A549 (cell line): ENCODE results near the gene FOLR2.
A peak's percentile ranks its signal among the peaks of the same experiment; 100 is the strongest.

ENCODE experiments used
- CEBPB ChIP-seq, 2 experiments: fragments of >200 bp in 1 of 2; sonication (Bioruptor Twin) in 1 of 2; formaldehyde crosslinking in 1 of 2; IDR thresholded peaks; 2 replicates each; pipeline ENCODE4 v1.6.1; 2012 to 2016
- CHD2 ChIP-seq: fragments of 150-350 bp; IDR thresholded peaks from 2 replicates; pipeline ENCODE4 v1.6.1; 2014; ENCODE audit warnings: low read length; ENCODE audit not compliant: partially characterized antibody
- EP300 ChIP-seq, 2 experiments: fragments of >200 bp; sonication (Bioruptor Twin); formaldehyde crosslinking; IDR thresholded peaks; 2 replicates in 1 of 2; 3 replicates in 1 of 2; pipeline ENCODE4 v1.6.1; 2016 to 2017
- FOXS1 ChIP-seq: fragments of 250-450 bp; sonication (Bioruptor Pico); IDR thresholded peaks from 2 replicates; pipeline ENCODE4 v1.5.0; 2020; ENCODE audit warnings: mild to moderate bottlenecking, moderate library complexity
- NR3C1 ChIP-seq: fragments of >200 bp; sonication (Bioruptor Twin); formaldehyde crosslinking; IDR thresholded peaks from 3 replicates; pipeline ENCODE4 v1.6.1; 2017
- POLR2A ChIP-seq: IDR thresholded peaks from 2 replicates; pipeline ENCODE4 v1.6.1; 2012; ENCODE audit warnings: mild to moderate bottlenecking, low read length
- RAD21 ChIP-seq, 2 experiments: fragments of >200 bp in 1 of 2; sonication (Bioruptor Twin) in 1 of 2; formaldehyde crosslinking in 1 of 2; IDR thresholded peaks in 1 of 2; conservative IDR thresholded peaks in 1 of 2; 2 replicates in 1 of 2; 3 replicates in 1 of 2; pipeline ENCODE4 v1.6.1; 2012 to 2018; ENCODE audit warnings: inconsistent platforms in 1 of 2
- RARB ChIP-seq: fragments of 250-450 bp; sonication (Bioruptor Pico); IDR thresholded peaks from 2 replicates; pipeline ENCODE4 v1.8.0; 2021; ENCODE audit warnings: mild to moderate bottlenecking, moderate library complexity
- RFX5 ChIP-seq: fragments of 450-650 bp; IDR thresholded peaks from 2 replicates; pipeline ENCODE4 v1.7.1; 2014; ENCODE audit warnings: antibody characterized with exemption, mild to moderate bottlenecking, moderate library complexity
- RNF2 ChIP-seq: fragments of 200-600 bp; sonication (generic); IDR thresholded peaks from 2 replicates; pipeline ENCODE4 v1.6.1; 2016; ENCODE audit warnings: low read depth, mild to moderate bottlenecking, antibody characterized with exemption, moderate library complexity, borderline replicate concordance
- TF ChIP-seq, protein P1 (sequence below): fragments of 200-600 bp; sonication (generic); IDR thresholded peaks from 2 replicates; pipeline ENCODE4 v1.6.1; 2016; ENCODE audit warnings: antibody characterized with exemption, mild to moderate bottlenecking, moderate library complexity
- TF ChIP-seq, protein P2 (sequence below): fragments of >200 bp; sonication (Bioruptor Twin); formaldehyde crosslinking; IDR thresholded peaks from 3 replicates; pipeline ENCODE4 v1.5.1; 2016
- TF ChIP-seq, protein P3 (sequence below): fragments of >200 bp; sonication (Bioruptor Twin); formaldehyde crosslinking; IDR thresholded peaks from 2 replicates; pipeline ENCODE4 v1.6.1; 2016
- TF ChIP-seq, protein P4 (sequence below): IDR thresholded peaks from 2 replicates; pipeline ENCODE4 v1.6.1; 2012

DNA sequence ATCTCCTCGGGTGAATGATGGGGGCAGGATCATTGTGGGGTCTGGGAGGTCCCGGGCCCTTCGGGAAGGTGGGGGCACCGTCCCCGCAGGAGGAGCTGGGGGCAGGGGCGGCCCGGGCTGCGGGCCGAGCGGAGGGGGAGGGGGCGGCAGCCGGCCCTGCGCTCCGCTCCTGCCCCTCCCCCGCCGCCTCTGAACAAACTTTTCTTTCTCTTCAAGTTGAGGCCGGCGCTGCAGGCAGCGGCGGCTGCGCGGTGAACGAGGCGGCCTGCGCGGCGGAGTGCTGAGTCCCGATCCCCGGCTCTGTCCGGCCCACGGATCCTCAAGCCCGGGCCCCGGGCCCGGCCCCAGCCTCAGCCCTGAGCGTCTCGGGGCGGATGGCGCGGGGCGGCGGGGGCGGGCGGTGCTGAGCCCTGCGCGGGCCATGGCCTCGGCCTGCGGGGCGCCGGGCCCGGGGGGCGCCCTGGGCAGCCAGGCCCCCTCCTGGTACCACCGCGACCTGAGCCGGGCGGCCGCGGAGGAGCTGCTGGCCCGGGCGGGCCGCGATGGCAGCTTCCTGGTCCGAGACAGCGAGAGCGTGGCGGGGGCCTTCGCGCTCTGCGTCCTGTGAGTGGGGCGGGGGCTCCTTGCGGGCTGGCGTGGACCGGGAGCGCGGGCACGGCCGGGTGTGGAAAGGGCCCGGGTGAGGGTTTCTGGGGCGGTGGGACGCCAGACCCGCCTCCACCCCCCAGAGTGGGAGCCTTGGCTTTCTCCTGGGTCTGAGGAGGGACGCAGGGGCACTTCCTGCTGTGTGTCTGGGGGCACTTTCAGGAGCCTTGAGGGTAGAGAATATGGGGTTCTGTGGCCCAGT lies 8.2 kb downstream of the FOLR2 start, which contains the start of gene INPPL1:
- TF ChIP-seq, protein P1, sequence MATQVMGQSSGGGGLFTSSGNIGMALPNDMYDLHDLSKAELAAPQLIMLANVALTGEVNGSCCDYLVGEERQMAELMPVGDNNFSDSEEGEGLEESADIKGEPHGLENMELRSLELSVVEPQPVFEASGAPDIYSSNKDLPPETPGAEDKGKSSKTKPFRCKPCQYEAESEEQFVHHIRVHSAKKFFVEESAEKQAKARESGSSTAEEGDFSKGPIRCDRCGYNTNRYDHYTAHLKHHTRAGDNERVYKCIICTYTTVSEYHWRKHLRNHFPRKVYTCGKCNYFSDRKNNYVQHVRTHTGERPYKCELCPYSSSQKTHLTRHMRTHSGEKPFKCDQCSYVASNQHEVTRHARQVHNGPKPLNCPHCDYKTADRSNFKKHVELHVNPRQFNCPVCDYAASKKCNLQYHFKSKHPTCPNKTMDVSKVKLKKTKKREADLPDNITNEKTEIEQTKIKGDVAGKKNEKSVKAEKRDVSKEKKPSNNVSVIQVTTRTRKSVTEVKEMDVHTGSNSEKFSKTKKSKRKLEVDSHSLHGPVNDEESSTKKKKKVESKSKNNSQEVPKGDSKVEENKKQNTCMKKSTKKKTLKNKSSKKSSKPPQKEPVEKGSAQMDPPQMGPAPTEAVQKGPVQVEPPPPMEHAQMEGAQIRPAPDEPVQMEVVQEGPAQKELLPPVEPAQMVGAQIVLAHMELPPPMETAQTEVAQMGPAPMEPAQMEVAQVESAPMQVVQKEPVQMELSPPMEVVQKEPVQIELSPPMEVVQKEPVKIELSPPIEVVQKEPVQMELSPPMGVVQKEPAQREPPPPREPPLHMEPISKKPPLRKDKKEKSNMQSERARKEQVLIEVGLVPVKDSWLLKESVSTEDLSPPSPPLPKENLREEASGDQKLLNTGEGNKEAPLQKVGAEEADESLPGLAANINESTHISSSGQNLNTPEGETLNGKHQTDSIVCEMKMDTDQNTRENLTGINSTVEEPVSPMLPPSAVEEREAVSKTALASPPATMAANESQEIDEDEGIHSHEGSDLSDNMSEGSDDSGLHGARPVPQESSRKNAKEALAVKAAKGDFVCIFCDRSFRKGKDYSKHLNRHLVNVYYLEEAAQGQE = no peak
- TF ChIP-seq, protein P2, sequence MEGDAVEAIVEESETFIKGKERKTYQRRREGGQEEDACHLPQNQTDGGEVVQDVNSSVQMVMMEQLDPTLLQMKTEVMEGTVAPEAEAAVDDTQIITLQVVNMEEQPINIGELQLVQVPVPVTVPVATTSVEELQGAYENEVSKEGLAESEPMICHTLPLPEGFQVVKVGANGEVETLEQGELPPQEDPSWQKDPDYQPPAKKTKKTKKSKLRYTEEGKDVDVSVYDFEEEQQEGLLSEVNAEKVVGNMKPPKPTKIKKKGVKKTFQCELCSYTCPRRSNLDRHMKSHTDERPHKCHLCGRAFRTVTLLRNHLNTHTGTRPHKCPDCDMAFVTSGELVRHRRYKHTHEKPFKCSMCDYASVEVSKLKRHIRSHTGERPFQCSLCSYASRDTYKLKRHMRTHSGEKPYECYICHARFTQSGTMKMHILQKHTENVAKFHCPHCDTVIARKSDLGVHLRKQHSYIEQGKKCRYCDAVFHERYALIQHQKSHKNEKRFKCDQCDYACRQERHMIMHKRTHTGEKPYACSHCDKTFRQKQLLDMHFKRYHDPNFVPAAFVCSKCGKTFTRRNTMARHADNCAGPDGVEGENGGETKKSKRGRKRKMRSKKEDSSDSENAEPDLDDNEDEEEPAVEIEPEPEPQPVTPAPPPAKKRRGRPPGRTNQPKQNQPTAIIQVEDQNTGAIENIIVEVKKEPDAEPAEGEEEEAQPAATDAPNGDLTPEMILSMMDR = no peak
- TF ChIP-seq CEBPB (IDR thresholded peaks at IDR 0.05) (no peak), RNF2 (no peak), POLR2A (0 out of 2 replicates have a peak, but pooled peaks have one; percentile 17), RFX5 (no peak), EP300 (IDR thresholded peaks at IDR 0.05) (no peak), FOXS1 (CRISPR knock-in tag) (no peak), RAD21 (conservative IDR thresholded peaks at IDR 0.05 in 1 of 2, IDR thresholded peaks at IDR 0.05 in 1 of 2) (no peak), RARB (CRISPR knock-in tag) (no peak), CHD2 (no peak), NR3C1 (no peak)
- TF ChIP-seq, protein P3, sequence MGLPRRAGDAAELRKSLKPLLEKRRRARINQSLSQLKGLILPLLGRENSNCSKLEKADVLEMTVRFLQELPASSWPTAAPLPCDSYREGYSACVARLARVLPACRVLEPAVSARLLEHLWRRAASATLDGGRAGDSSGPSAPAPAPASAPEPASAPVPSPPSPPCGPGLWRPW = no peak
- TF ChIP-seq, protein P4, sequence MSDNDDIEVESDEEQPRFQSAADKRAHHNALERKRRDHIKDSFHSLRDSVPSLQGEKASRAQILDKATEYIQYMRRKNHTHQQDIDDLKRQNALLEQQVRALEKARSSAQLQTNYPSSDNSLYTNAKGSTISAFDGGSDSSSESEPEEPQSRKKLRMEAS = no peak
